ENCODE measurements around the gene TBCK.

Gene TBCK

GRCh38 chr4:106035204-106035603 is 280.8 kb downstream of the TBCK start:
- FAIRE-seq = no peak

GRCh38 chr4:106034751-106035150 is 281.3 kb downstream of the TBCK start:
- no peak for TF ChIP-seq TAF1 (IDR thresholded peaks at IDR 0.05; ENCODE audit: borderline replicate concordance, low read depth, low read length)
- TF ChIP-seq POLR2AphosphoS5 (IDR thresholded peaks at IDR 0.05; ENCODE audit: low read depth, low read length) = no peak
- no peak for TF ChIP-seq POLR2A (IDR thresholded peaks at IDR 0.05; ENCODE audit: low read depth, low read length)
- FAIRE-seq = no peak
- DNase-seq (ENCODE audit: insufficient read length) = no peak

More at GRCh38 chr4:106035204-106035603, 280.8 kb downstream of the TBCK start:
- TF ChIP-seq POLR2A (IDR thresholded peaks at IDR 0.05; ENCODE audit: low read depth, low read length) = no peak
- TF ChIP-seq POLR2AphosphoS5 (IDR thresholded peaks at IDR 0.05; ENCODE audit: low read depth, low read length) = no peak
- no peak for TF ChIP-seq TAF1 (IDR thresholded peaks at IDR 0.05; ENCODE audit: borderline replicate concordance, low read depth, low read length)
- no peak for DNase-seq (ENCODE audit: insufficient read length)

GRCh38 chr4:106034220-106034619 is 281.8 kb downstream of the TBCK start:
- TF ChIP-seq TAF1 (IDR thresholded peaks at IDR 0.05; ENCODE audit: borderline replicate concordance, low read depth, low read length) (no peak), POLR2AphosphoS5 (IDR thresholded peaks at IDR 0.05; ENCODE audit: low read depth, low read length) (no peak), POLR2A (IDR thresholded peaks at IDR 0.05; ENCODE audit: low read depth, low read length) (no peak)
- FAIRE-seq = no peak

GRCh38 chr4:106033469-106033868 is 282.5 kb downstream of the TBCK start:
- TF ChIP-seq TAF1 (IDR thresholded peaks at IDR 0.05; ENCODE audit: borderline replicate concordance, low read depth, low read length) (no peak), POLR2AphosphoS5 (IDR thresholded peaks at IDR 0.05; ENCODE audit: low read depth, low read length) (no peak), POLR2A (IDR thresholded peaks at IDR 0.05; ENCODE audit: low read depth, low read length) (no peak)
- DNase-seq (ENCODE audit: insufficient read length) = no peak
- FAIRE-seq = no peak

More at GRCh38 chr4:106034220-106034619, 281.8 kb downstream of the TBCK start:
- no peak for DNase-seq (ENCODE audit: insufficient read length)

- DNase-seq (ENCODE audit: insufficient read length) (no peak), FAIRE-seq (no peak)
- no peak for TF ChIP-seq POLR2A (IDR thresholded peaks at IDR 0.05; ENCODE audit: low read depth, low read length)
- TF ChIP-seq TAF1 (IDR thresholded peaks at IDR 0.05; ENCODE audit: borderline replicate concordance, low read depth, low read length) = no peak
- no peak for TF ChIP-seq POLR2AphosphoS5 (IDR thresholded peaks at IDR 0.05; ENCODE audit: low read depth, low read length)
Observed at GRCh38 chr4:106032851-106033286, 283.1 kb downstream of the TBCK start.

- no peak for DNase-seq (ENCODE audit: insufficient read length)
- no peak for FAIRE-seq
- TF ChIP-seq POLR2A (IDR thresholded peaks at IDR 0.05; ENCODE audit: low read depth, low read length) = no peak
- no peak for TF ChIP-seq TAF1 (IDR thresholded peaks at IDR 0.05; ENCODE audit: borderline replicate concordance, low read depth, low read length)
- TF ChIP-seq POLR2AphosphoS5 (IDR thresholded peaks at IDR 0.05; ENCODE audit: low read depth, low read length) = no peak
Observed at GRCh38 chr4:106022454-106022853, 293.6 kb downstream of the TBCK start.

- DNase-seq (ENCODE audit: insufficient read length) (no peak), FAIRE-seq (no peak)
- TF ChIP-seq POLR2A (IDR thresholded peaks at IDR 0.05; ENCODE audit: low read depth, low read length) (no peak), TAF1 (IDR thresholded peaks at IDR 0.05; ENCODE audit: borderline replicate concordance, low read depth, low read length) (no peak), POLR2AphosphoS5 (IDR thresholded peaks at IDR 0.05; ENCODE audit: low read depth, low read length) (no peak)
Observed at GRCh38 chr4:106021737-106022410, 294.1 kb downstream of the TBCK start.

GRCh38 chr4:106019771-106020170 is 296.2 kb downstream of the TBCK start:
- TF ChIP-seq POLR2A (IDR thresholded peaks at IDR 0.05; ENCODE audit: low read depth, low read length) = no peak
- TF ChIP-seq TAF1 (IDR thresholded peaks at IDR 0.05; ENCODE audit: borderline replicate concordance, low read depth, low read length) = no peak
- TF ChIP-seq POLR2AphosphoS5 (IDR thresholded peaks at IDR 0.05; ENCODE audit: low read depth, low read length) = no peak
- FAIRE-seq (no peak), DNase-seq (ENCODE audit: insufficient read length) (no peak)

GRCh38 chr4:106017975-106018374 is 298.0 kb downstream of the TBCK start:
- TF ChIP-seq POLR2A (IDR thresholded peaks at IDR 0.05; ENCODE audit: low read depth, low read length) (no peak), TAF1 (IDR thresholded peaks at IDR 0.05; ENCODE audit: borderline replicate concordance, low read depth, low read length) (no peak), POLR2AphosphoS5 (IDR thresholded peaks at IDR 0.05; ENCODE audit: low read depth, low read length) (no peak)
- FAIRE-seq (no peak), DNase-seq (ENCODE audit: insufficient read length) (no peak)

GRCh38 chr4:106011387-106011786 is 304.6 kb downstream of the TBCK start:
- FAIRE-seq (no peak), DNase-seq (ENCODE audit: insufficient read length) (no peak)
- no peak for TF ChIP-seq POLR2AphosphoS5 (IDR thresholded peaks at IDR 0.05; ENCODE audit: low read depth, low read length)
- no peak for TF ChIP-seq TAF1 (IDR thresholded peaks at IDR 0.05; ENCODE audit: borderline replicate concordance, low read depth, low read length)
- TF ChIP-seq POLR2A (IDR thresholded peaks at IDR 0.05; ENCODE audit: low read depth, low read length) = no peak

- no peak for FAIRE-seq
- no peak for DNase-seq (ENCODE audit: insufficient read length)
- no peak for TF ChIP-seq POLR2A (IDR thresholded peaks at IDR 0.05; ENCODE audit: low read depth, low read length)
Observed at GRCh38 chr4:106010761-106011160, 305.2 kb downstream of the TBCK start.

- no peak for TF ChIP-seq TAF1 (IDR thresholded peaks at IDR 0.05; ENCODE audit: borderline replicate concordance, low read depth, low read length)
- no peak for TF ChIP-seq POLR2A (IDR thresholded peaks at IDR 0.05; ENCODE audit: low read depth, low read length)
- no peak for TF ChIP-seq POLR2AphosphoS5 (IDR thresholded peaks at IDR 0.05; ENCODE audit: low read depth, low read length)
- DNase-seq (ENCODE audit: insufficient read length) (no peak), FAIRE-seq (no peak)
Observed at GRCh38 chr4:106002994-106003393, 313.0 kb downstream of the TBCK start.
